SK-N-SH (cell line): ENCODE data around the gene TMEM150C. TPM values are rescaled to one million over a fixed set of nuclear protein-coding genes. Genes with fewer than 3 reads are reported as not detected.

Experiments used
- CTCF ChIA-PET: fragments of 300-600, 350-600 bp; formaldehyde crosslinking; extraction: SDS; loops from one replicate; lab custom pipeline; 2021; lab: Yijun Ruan, JAX
- POLR2A ChIA-PET: fragments of 350-600 bp; sonication (Branson Sonifier 250); formaldehyde crosslinking; extraction: SDS; loops from one replicate; lab custom pipeline; 2020; ENCODE audit warnings: antibody characterized with exemption, inconsistent platforms; lab: Yijun Ruan, JAX
- DNase-seq: peaks from one replicate; pipeline ENCODE4 v3.0.0; 2012
- H2AFZ ChIP-seq: fragments of 200-600 bp; sonication (generic); 2 replicates; pipeline ENCODE4 v1.8.1; 2016; ENCODE audit warnings: antibody characterized with exemption, mild to moderate bottlenecking, low read depth
- H3F3A ChIP-seq: fragments of 200-600 bp; sonication (generic); replicated peaks from 2 replicates; pipeline ENCODE3; 2016; ENCODE audit warnings: antibody characterized with exemption, mild to moderate bottlenecking; ENCODE audit not compliant: insufficient read depth
- H3K27ac ChIP-seq, 2 experiments: fragments of 200-500 bp in 1 of 2; fragments of 200-600 bp in 1 of 2; sonication (Bioruptor generic) in 1 of 2; sonication (generic), shearing (Covaris generic) in 1 of 2; 2 replicates each; pipeline versions ENCODE4 v1.5.1 to v1.6.1; 2014 to 2016; ENCODE audit warnings: low read depth in 2 of 2, inconsistent platforms in 1 of 2, low read length in 1 of 2, mild to moderate bottlenecking in 1 of 2, mixed read lengths in 1 of 2
- H3K27me3 ChIP-seq: fragments of 200-600 bp; sonication (generic), shearing (Covaris generic); 2 replicates; pipeline ENCODE4 v1.6.1; 2016; ENCODE audit warnings: mixed run types; ENCODE audit not compliant: insufficient read depth
- H3K36me3 ChIP-seq, 2 experiments: fragments of 200-500 bp in 1 of 2; fragments of 200-600 bp in 1 of 2; sonication (Bioruptor generic) in 1 of 2; sonication (generic) in 1 of 2; replicated peaks in 1 of 2; 2 replicates each; pipeline versions ENCODE3 to v1.5.1; 2014 to 2016; ENCODE audit warnings: low read length in 1 of 2, mild to moderate bottlenecking in 1 of 2; ENCODE audit not compliant: insufficient read depth in 2 of 2, control insufficient read depth in 1 of 2
- H3K4me1 ChIP-seq, 2 experiments: fragments of 200-500 bp in 1 of 2; fragments of 200-600 bp in 1 of 2; sonication (Bioruptor generic) in 1 of 2; sonication (generic), shearing (Covaris generic) in 1 of 2; 2 replicates each; pipeline versions ENCODE4 v1.5.1 to v1.6.1; 2014 to 2016; ENCODE audit warnings: low read depth in 1 of 2, low read length in 1 of 2, mixed run types in 1 of 2; ENCODE audit not compliant: insufficient read depth in 2 of 2, control insufficient read depth in 1 of 2
- H3K4me2 ChIP-seq: fragments of 200-600 bp; sonication (generic), shearing (Covaris generic); 2 replicates; pipeline ENCODE4 v1.6.1; 2017; ENCODE audit warnings: mixed run types
- H3K4me3 ChIP-seq, 2 experiments: fragments of 200-500 bp in 1 of 2; fragments of 200-600 bp in 1 of 2; sonication (Bioruptor generic) in 1 of 2; sonication (generic), shearing (Covaris generic) in 1 of 2; 2 replicates each; pipeline versions ENCODE4 v1.5.1 to v1.8.1; 2014 to 2016; ENCODE audit warnings: low read depth in 2 of 2, inconsistent platforms in 1 of 2, low read length in 1 of 2, mild to moderate bottlenecking in 1 of 2, mixed read lengths in 1 of 2, moderate library complexity in 1 of 2
- H3K79me2 ChIP-seq: fragments of 200-600 bp; sonication (generic); 2 replicates; pipeline ENCODE4 v1.8.1; 2017; ENCODE audit warnings: mild to moderate bottlenecking; ENCODE audit not compliant: insufficient read depth
- H3K9ac ChIP-seq: fragments of 200-600 bp; sonication (generic); 2 replicates; pipeline ENCODE4 v1.6.1; 2017; ENCODE audit warnings: mixed run types
- H3K9me2 ChIP-seq: fragments of 200-600 bp; sonication (generic); 2 replicates; pipeline ENCODE4 v1.6.1; 2017; ENCODE audit warnings: mixed run types
- H3K9me3 ChIP-seq: fragments of 200-600 bp; sonication (generic); 2 replicates; pipeline ENCODE4 v1.6.1; 2017; ENCODE audit warnings: mixed run types, mild to moderate bottlenecking, moderate library complexity
- H4K20me1 ChIP-seq: fragments of 200-600 bp; sonication (generic); 2 replicates; pipeline ENCODE4 v1.6.1; 2017; ENCODE audit warnings: mild to moderate bottlenecking, mixed run types; ENCODE audit not compliant: insufficient read depth
- CHD2 ChIP-seq: fragments of 150-350 bp; IDR thresholded peaks from 2 replicates; pipeline ENCODE4 v1.6.1; 2018; ENCODE audit warnings: low read length; ENCODE audit not compliant: partially characterized antibody
- FOSL2 ChIP-seq: IDR thresholded peaks from 2 replicates; pipeline ENCODE4 v1.4.0; 2012; ENCODE audit warnings: low read depth, mild to moderate bottlenecking, moderate library complexity, borderline replicate concordance
- FOXM1 ChIP-seq: IDR thresholded peaks from 2 replicates; pipeline ENCODE4 v1.4.0; 2012; ENCODE audit warnings: low read depth, mild to moderate bottlenecking
- GABPA ChIP-seq: IDR thresholded peaks from 2 replicates; pipeline ENCODE4 v1.4.0; 2012; ENCODE audit warnings: low read depth, mild to moderate bottlenecking
- MAX ChIP-seq: IDR thresholded peaks from 2 replicates; pipeline ENCODE4 v1.4.0; 2012; ENCODE audit warnings: low read depth
- MEF2A ChIP-seq: IDR thresholded peaks from 2 replicates; pipeline ENCODE4 v1.4.0; 2012; ENCODE audit warnings: low read depth, borderline replicate concordance
- MXI1 ChIP-seq: IDR thresholded peaks from 2 replicates; pipeline ENCODE4 v1.6.1; 2012; ENCODE audit warnings: mild to moderate bottlenecking, low read depth, low read length, improper control_type of control experiment
- NRF1 ChIP-seq: IDR thresholded peaks from 2 replicates; pipeline ENCODE4 v1.6.1; 2012; ENCODE audit warnings: low read depth, mild to moderate bottlenecking, low read length
- POLR2AphosphoS5 ChIP-seq: IDR thresholded peaks from 2 replicates; pipeline ENCODE4 v1.6.1; 2012; ENCODE audit warnings: low read depth, low read length
- REST ChIP-seq: IDR thresholded peaks from 2 replicates; pipeline ENCODE4 v1.6.1; 2012; ENCODE audit warnings: mild to moderate bottlenecking, low read depth, low read length, moderate library complexity
- RFX5 ChIP-seq: IDR thresholded peaks from 2 replicates; pipeline ENCODE4 v1.6.1; 2012; ENCODE audit warnings: mild to moderate bottlenecking, improper control_type of control experiment, low read length
- RXRA ChIP-seq: IDR thresholded peaks from 2 replicates; pipeline ENCODE4 v1.4.0; 2012; ENCODE audit warnings: low read depth, mild to moderate bottlenecking, borderline replicate concordance
- SIN3A ChIP-seq: IDR thresholded peaks from 2 replicates; pipeline ENCODE4 v1.6.1; 2012; ENCODE audit warnings: low read depth, mild to moderate bottlenecking, low read length, moderate library complexity, borderline replicate concordance
- SMC3 ChIP-seq: IDR thresholded peaks from 2 replicates; pipeline ENCODE4 v1.6.1; 2012; ENCODE audit warnings: low read depth, low read length, improper control_type of control experiment
- TAF1 ChIP-seq: IDR thresholded peaks from 2 replicates; pipeline ENCODE4 v1.6.1; 2012; ENCODE audit warnings: low read depth, mild to moderate bottlenecking, low read length, moderate library complexity, borderline replicate concordance
- TEAD4 ChIP-seq: IDR thresholded peaks from 2 replicates; pipeline ENCODE4 v1.4.0; 2012; ENCODE audit warnings: mild to moderate bottlenecking, borderline replicate concordance; ENCODE audit not compliant: insufficient read depth
- USF2 ChIP-seq: fragments of 150-350 bp; IDR thresholded peaks from 2 replicates; pipeline ENCODE4 v1.6.1; 2017; ENCODE audit warnings: antibody characterized with exemption, low read length, low read depth, borderline replicate concordance
- ZBTB33 ChIP-seq: IDR thresholded peaks from 2 replicates; pipeline ENCODE4 v1.4.0; 2012; ENCODE audit warnings: low read depth, borderline replicate concordance
- WGBS: methylation state at CpG from one replicate; pipeline ENCODE4 v1.1.6; 2017; ENCODE audit warnings: low lambda C conversion rate; 5-methylcytosine and 5-hydroxymethylcytosine counted together
- polyA plus RNA-seq, 3 experiments: library from polyadenylated mRNA; depleted of rRNA; stranded (reverse); fragments of >200 nt; gene quantifications; 2 replicates each; pipeline ENCODE4 v1.2.3, GENCODE V29; 2012
- TF ChIP-seq, protein P1 (sequence below): fragments of 150-350 bp; IDR thresholded peaks from 2 replicates; pipeline ENCODE4 v1.6.1; 2016; ENCODE audit warnings: mild to moderate bottlenecking, low read depth, low read length
- TF ChIP-seq, protein P2 (sequence below): IDR thresholded peaks from 2 replicates; pipeline ENCODE4; 2012

TMEM150C gene
- polyA plus RNA-seq, 1 of the 3 experiments (the other 2 are of a cell fraction): 1.0 TPM

- TF ChIP-seq REST: no peak
- no peak for TF ChIP-seq FOSL2
- no peak for TF ChIP-seq SIN3A
- no peak for TF ChIP-seq CHD2
- TF ChIP-seq TAF1: no peak
- TF ChIP-seq SMC3: no peak
- no peak for TF ChIP-seq RFX5
- TF ChIP-seq GABPA: no peak
Observed at GRCh38 chr4:82585690-82586435, 24.1 kb upstream of the TMEM150C start (continued).

DNA sequence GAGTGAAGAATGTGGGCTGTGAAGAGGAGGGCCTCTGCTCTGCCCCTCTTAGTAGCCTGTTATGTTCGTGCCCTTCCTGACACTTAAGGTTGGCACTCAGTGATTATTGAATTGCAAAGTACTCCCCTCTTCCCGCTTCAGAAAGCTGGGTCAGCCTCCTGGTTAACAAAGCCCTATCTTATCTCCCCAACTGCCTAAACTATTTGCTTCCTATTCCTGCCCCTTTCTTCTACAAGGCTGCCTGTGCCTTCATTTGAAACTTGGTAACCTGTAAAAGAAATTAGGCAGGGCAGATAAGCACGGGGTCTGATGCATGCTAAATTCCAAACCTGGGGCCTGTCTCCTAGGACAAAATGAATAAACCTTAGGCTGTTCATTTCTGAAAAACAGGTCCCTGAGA is 23.1 kb upstream of the TMEM150C start:
- Histone ChIP-seq H3K27ac (no peak overlapping the region), H3K4me2 (no peak overlapping the region), H3K9me2 (no peaks in the 10 kb centered on the region), H3K27me3 (no peaks in the 10 kb centered on the region; the same call in 1 of the 2 replicates), H3K9ac (no peak overlapping the region), H3K9me3 (no peaks in the 10 kb centered on the region), H3K79me2 (no peaks in the 10 kb centered on the region), H4K20me1 (no peaks in the 10 kb centered on the region), H3K36me3 (no peaks in the 10 kb centered on the region), H3K4me3 (no peak overlapping the region), H2AFZ (no peak overlapping the region), H3F3A (no peaks in the 10 kb centered on the region), H3K4me1 (peaks cover 0 to 5% of the 10 kb centered on the region in 2 experiments; a peak in 2 of 4 replicates)
- CTCF ChIA-PET: no interaction called here
- DNase-seq: no peak
- POLR2A ChIA-PET: no interaction called here
- 45% methylated on average over 3 of the region's 3 CpGs for WGBS
- TF ChIP-seq FOSL2: no peak
- TF ChIP-seq RXRA: no peak
- TF ChIP-seq ZBTB33: no peak
- no peak for TF ChIP-seq MXI1
- TF ChIP-seq, protein P1, sequence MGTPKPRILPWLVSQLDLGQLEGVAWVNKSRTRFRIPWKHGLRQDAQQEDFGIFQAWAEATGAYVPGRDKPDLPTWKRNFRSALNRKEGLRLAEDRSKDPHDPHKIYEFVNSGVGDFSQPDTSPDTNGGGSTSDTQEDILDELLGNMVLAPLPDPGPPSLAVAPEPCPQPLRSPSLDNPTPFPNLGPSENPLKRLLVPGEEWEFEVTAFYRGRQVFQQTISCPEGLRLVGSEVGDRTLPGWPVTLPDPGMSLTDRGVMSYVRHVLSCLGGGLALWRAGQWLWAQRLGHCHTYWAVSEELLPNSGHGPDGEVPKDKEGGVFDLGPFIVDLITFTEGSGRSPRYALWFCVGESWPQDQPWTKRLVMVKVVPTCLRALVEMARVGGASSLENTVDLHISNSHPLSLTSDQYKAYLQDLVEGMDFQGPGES: no peak
- TF ChIP-seq SMC3: no peak
- TF ChIP-seq MEF2A: no peak
- TF ChIP-seq, protein P2, sequence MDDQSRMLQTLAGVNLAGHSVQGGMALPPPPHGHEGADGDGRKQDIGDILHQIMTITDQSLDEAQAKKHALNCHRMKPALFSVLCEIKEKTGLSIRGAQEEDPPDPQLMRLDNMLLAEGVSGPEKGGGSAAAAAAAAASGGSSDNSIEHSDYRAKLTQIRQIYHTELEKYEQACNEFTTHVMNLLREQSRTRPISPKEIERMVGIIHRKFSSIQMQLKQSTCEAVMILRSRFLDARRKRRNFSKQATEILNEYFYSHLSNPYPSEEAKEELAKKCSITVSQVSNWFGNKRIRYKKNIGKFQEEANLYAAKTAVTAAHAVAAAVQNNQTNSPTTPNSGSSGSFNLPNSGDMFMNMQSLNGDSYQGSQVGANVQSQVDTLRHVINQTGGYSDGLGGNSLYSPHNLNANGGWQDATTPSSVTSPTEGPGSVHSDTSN: no peak
- TF ChIP-seq FOXM1: no peak
- no peak for TF ChIP-seq MAX
- TF ChIP-seq TEAD4: no peak
- TF ChIP-seq USF2: no peak
- TF ChIP-seq NRF1: no peak
- no peak for TF ChIP-seq POLR2AphosphoS5
